Immature natural killer cell (primary cell): ENCODE results near the gene CAMK1G. TPM values are rescaled to one million over a fixed set of nuclear protein-coding genes. Genes with fewer than 3 reads are reported as not detected.

ENCODE experiments used
- DNase-seq, 3 donors: peaks; one replicate each; pipeline ENCODE4 v3.0.0; 2022; ENCODE audit warnings: mixed read lengths in 1 of 3
- H3K27ac Mint-ChIP-seq, 6 donors: one replicate each; pipeline ENCODE4 v1.8.0; 2020; ENCODE audit warnings: mixed read lengths in 6 of 6, mild to moderate bottlenecking in 5 of 6, inconsistent platforms in 4 of 6, moderate library complexity in 3 of 6
- H3K27me3 Mint-ChIP-seq, 3 donors: one replicate each; pipeline ENCODE4 v1.8.0; 2020 to 2021; ENCODE audit warnings: low read depth in 3 of 3, mild to moderate bottlenecking in 3 of 3, mixed read lengths in 3 of 3, moderate library complexity in 3 of 3, inconsistent platforms in 1 of 3
- H3K36me3 Mint-ChIP-seq, 3 donors: one replicate each; pipeline ENCODE4 v1.8.0; 2020; ENCODE audit warnings: mixed read lengths in 3 of 3, inconsistent platforms in 2 of 3, mild to moderate bottlenecking in 2 of 3
- H3K4me1 Mint-ChIP-seq, 2 donors: one replicate each; pipeline ENCODE4 v1.8.0; 2020; ENCODE audit warnings: inconsistent platforms in 2 of 2, mild to moderate bottlenecking in 2 of 2, mixed read lengths in 2 of 2, moderate library complexity in 1 of 2
- H3K4me3 Mint-ChIP-seq, 5 donors: one replicate each; pipeline ENCODE4 v1.8.0; 2020; ENCODE audit warnings: mild to moderate bottlenecking in 5 of 5, mixed read lengths in 5 of 5, inconsistent platforms in 3 of 5, moderate library complexity in 3 of 5
- H3K9me3 Mint-ChIP-seq, 6 donors: one replicate each; pipeline ENCODE4 v1.8.0; 2020; ENCODE audit warnings: mild to moderate bottlenecking in 6 of 6, mixed read lengths in 6 of 6, inconsistent platforms in 4 of 6, moderate library complexity in 3 of 6
- polyA plus RNA-seq, 3 donors: library from polyadenylated mRNA; unstranded; fragments of 300-500 nt; fragmentation: Illumina TruSeq; gene quantifications; one replicate each; pipeline ENCODE4 v1.2.3, GENCODE V29; 2021

The CAMK1G gene
- polyA plus RNA-seq, 3 donors from 2014 or later = not detected

GRCh38 chr1:209612646-209613399, 29.3 kb downstream of the CAMK1G start:
- no peak overlapping the region for H3K27ac Mint-ChIP-seq
- peaks cover under 1 to 3% (median 2%) of the 10 kb centered on the region in 3 donors for H3K27me3 Mint-ChIP-seq
- H3K4me1 Mint-ChIP-seq = peaks cover 2 to 8% of the 10 kb centered on the region in 2 donors
- no peak overlapping the region for H3K4me3 Mint-ChIP-seq
- no peaks in the 10 kb centered on the region for H3K9me3 Mint-ChIP-seq
- DNase-seq = no peak
- H3K36me3 Mint-ChIP-seq = peaks cover 4 to 8% (median 8%) of the 10 kb centered on the region in 3 donors

DNA sequence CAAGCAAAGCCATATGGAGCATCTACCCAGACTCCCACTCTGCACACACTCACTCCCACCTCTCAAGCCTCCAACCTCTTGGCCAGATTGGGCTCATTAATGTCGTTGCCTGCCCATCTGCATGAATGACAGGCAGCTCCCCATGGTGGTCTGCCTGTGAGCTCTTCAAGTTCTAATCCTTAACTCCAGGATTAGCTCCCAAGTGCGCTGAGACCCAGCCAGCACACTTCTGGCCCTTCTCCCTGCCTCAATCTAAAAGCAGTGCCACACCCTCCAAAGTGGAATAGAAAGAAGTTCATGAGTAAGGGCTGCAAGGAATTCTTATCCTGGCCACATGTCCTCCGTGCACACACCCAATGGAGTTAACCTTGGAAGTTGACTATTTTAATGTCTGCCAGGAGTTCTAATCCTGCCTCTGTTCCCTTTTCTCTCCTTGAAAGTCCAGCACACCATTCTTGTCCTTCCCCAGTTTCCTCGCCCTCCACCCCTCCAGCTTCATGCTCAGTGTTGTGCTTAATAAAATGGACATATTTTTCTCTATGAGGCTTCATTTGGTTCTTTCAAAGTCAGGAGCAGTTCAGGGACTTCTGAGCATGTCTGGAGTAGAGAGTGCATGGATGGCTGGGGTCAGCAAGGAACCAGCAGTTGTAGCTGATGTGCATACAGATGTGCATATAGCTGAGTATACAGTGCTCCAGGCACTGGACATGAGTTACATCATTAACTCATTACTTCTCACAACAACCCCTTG, 30.1 kb downstream of the CAMK1G start:
- H3K27ac Mint-ChIP-seq = no peak overlapping the region
- peaks cover 2 to 4% (median 3%) of the 10 kb centered on the region in 3 donors for H3K27me3 Mint-ChIP-seq
- H3K4me3 Mint-ChIP-seq = no peak overlapping the region
- H3K9me3 Mint-ChIP-seq = no peaks in the 10 kb centered on the region
- H3K36me3 Mint-ChIP-seq = peaks cover 4 to 8% (median 8%) of the 10 kb centered on the region in 3 donors
- no peak for DNase-seq
- peaks cover 2 to 8% of the 10 kb centered on the region in 2 donors for H3K4me1 Mint-ChIP-seq

- H3K9me3 Mint-ChIP-seq = no peaks in the 10 kb centered on the region
- DNase-seq = no peak
- peaks cover 2 to 4% (median 4%) of the 10 kb centered on the region in 3 donors for H3K27me3 Mint-ChIP-seq
- H3K4me3 Mint-ChIP-seq = no peak overlapping the region
- peaks cover 6 to 8% of the 10 kb centered on the region in 2 donors for H3K4me1 Mint-ChIP-seq
- no peak overlapping the region for H3K27ac Mint-ChIP-seq
- peaks cover 4 to 8% (median 8%) of the 10 kb centered on the region in 3 donors for H3K36me3 Mint-ChIP-seq
Observed at GRCh38 chr1:209614151-209614420, 30.6 kb downstream of the CAMK1G start.

DNA sequence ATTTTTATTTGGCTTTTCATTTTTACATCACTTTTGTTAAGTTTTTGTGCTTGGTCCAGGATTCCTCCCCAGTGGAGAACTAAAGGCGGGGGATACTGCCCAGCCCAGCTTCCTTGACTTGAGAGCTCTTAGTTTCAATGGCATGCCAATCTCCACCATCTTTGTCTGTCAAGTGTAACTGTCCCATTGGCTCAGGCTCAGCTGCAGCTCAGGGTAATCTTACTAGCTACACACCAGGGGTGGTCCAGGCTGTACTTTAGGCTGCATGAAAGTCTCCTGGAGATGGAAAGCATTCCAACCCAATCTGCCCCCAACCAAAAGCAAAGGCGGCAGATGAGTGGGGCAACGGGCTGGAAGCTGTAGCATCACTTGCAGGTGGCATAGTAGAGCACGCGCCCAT, 31.4 kb downstream of the CAMK1G start:
- no peaks in the 10 kb centered on the region for H3K9me3 Mint-ChIP-seq
- no peak overlapping the region for H3K4me3 Mint-ChIP-seq
- peaks cover 4 to 8% (median 8%) of the 10 kb centered on the region in 3 donors for H3K36me3 Mint-ChIP-seq
- peaks cover 2 to 8% (median 4%) of the 10 kb centered on the region in 3 donors for H3K27me3 Mint-ChIP-seq
- peaks cover 6 to 8% of the 10 kb centered on the region in 2 donors for H3K4me1 Mint-ChIP-seq
- no peak overlapping the region for H3K27ac Mint-ChIP-seq
- no peak for DNase-seq

DNA sequence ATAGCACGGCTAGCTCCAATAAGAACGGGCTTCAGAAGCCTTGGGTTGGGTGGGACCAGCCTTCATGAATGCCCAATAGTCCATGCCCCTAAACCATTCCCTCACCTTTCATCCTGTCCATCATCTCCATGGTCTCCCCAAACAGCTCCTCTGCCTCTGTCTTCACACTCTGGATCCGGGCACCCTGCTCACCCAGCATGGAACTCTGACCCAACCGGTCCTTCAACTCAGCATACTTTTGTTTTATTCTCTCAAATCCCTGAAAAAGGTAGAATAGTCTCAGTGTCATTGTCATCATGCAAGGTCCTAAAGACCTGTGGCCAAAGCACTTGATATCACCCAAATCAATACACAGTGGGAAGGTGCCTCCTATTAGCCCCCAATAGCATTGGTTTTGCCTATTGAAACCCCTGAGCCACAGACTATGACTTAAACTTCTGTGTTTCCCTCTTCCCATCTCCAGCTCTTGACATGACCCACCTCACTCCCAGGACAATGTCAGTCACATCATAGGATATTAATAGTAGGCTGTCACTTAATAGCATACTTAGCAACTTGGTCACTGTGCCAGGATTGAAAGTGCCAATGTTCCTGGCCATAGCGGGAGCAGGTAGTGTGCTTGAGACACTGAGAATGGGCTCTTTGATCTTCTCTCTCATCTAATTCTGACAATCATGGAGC, 33.0 kb downstream of the CAMK1G start:
- H3K36me3 Mint-ChIP-seq = peaks cover 4 to 9% (median 8%) of the 10 kb centered on the region in 3 donors
- H3K9me3 Mint-ChIP-seq = no peaks in the 10 kb centered on the region
- H3K27me3 Mint-ChIP-seq = peaks cover 2 to 8% (median 4%) of the 10 kb centered on the region in 3 donors
- H3K27ac Mint-ChIP-seq = no peak overlapping the region
- H3K4me1 Mint-ChIP-seq = peaks cover 3 to 4% of the 10 kb centered on the region in 2 donors
- H3K4me3 Mint-ChIP-seq = no peak overlapping the region
- DNase-seq = no peak

DNA sequence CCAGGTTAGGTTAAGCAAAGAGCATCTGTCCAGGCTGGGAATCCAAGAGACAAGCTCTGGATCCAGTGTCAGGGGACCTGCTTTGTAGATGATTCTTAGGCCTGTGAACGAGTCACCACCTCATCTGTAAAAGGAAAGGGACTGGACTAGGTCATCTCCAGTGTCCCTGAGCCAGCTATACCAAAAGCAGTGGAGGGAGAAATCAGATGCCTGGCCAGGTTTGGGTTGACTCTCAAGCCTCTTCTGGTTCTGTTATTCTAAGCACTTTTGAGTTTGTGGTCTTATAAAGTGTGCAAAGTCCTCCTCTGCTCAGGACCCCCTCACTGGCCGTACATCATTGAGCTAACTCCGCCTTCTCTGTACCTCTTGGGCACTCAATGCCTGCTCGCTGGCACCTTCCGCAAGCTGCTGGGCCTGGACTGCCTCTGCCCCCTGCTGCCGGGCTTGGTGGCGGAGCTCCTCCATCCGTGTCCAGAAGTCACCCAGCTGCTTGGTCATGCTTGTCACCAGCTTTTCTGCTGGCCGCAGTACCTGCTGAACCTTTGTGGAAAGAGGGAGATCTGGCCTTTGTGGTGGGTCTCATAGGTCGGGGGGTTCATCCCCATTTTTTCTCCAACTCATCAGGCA, 33.6 kb downstream of the CAMK1G start:
- no peak overlapping the region for H3K4me3 Mint-ChIP-seq
- no peaks in the 10 kb centered on the region for H3K9me3 Mint-ChIP-seq
- peaks cover 0 to 4% of the 10 kb centered on the region in 2 donors for H3K4me1 Mint-ChIP-seq
- H3K27ac Mint-ChIP-seq = no peak overlapping the region
- DNase-seq = no peak
- peaks cover 4 to 13% (median 12%) of the 10 kb centered on the region in 3 donors for H3K36me3 Mint-ChIP-seq
- H3K27me3 Mint-ChIP-seq = peaks cover 2 to 8% (median 4%) of the 10 kb centered on the region in 3 donors

DNA sequence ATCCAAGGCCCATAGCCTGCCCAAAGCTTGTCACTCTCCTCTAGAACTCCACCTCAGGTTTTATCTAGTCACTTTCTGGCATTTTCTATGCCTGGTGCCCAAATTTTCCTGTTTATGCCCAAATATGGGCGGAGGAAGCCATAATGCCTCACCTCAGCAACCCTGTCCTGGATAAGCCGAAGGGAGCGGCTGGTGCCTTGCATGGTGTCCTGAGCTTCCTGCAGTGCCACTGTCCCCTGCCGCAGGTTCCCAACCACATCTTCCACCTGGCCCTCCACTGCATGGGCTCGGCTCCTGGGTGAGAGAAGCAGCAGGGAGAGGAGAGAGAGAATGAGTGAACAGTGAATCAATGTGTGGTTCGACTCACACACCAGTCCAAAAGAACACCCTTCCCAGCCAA, 34.2 kb downstream of the CAMK1G start:
- Mint-ChIP-seq H3K9me3 (no peaks in the 10 kb centered on the region), H3K27ac (no peak overlapping the region), H3K4me1 (peaks cover 0 to 4% of the 10 kb centered on the region in 2 donors), H3K36me3 (peaks cover 4 to 13% (median 12%) of the 10 kb centered on the region in 3 donors), H3K27me3 (peaks cover 2 to 8% (median 4%) of the 10 kb centered on the region in 3 donors), H3K4me3 (no peak overlapping the region)
- DNase-seq = no peak

GRCh38 chr1:209618291-209618690, 34.8 kb downstream of the CAMK1G start:
- no peak for DNase-seq
- H3K27ac Mint-ChIP-seq = no peak overlapping the region
- H3K4me1 Mint-ChIP-seq = peaks cover 0 to 4% of the 10 kb centered on the region in 2 donors
- H3K36me3 Mint-ChIP-seq = peaks cover 4 to 13% (median 12%) of the 10 kb centered on the region in 3 donors
- H3K4me3 Mint-ChIP-seq = no peak overlapping the region
- H3K9me3 Mint-ChIP-seq = no peaks in the 10 kb centered on the region
- peaks cover 2 to 8% (median 4%) of the 10 kb centered on the region in 3 donors for H3K27me3 Mint-ChIP-seq

DNA sequence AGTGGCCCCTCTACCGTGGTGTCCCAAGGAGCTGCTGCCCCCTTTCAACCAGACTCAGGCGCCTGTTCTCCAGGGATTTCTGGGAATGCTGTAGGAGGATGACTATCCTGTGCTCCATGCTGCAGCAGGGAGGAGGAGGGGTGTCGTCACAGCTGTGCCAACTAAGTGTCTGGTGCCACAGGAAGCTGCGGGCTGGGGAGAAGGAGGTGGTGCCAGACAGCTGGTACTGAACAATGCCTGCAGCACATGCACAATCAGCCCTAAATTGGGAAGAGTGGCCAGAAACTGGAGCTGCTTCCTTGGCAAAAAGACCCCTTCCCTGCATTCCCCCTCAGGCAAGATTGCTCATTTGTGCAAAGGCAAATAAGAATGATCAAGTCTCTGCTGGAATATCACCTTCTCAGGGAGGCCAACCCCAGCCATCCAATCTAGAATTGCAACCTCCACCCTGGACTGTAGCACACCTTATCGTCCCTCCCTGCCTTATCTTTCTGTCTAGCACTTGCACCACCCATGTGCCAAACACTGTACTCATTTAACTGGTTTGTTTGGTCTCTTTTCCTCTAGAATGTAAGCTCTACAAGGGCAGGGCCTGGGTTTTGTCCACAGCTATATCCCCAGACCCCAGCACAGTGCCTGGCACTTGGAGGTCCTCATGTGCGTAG, 35.4 kb downstream of the CAMK1G start:
- Mint-ChIP-seq H3K4me1 (peaks cover 0 to 4% of the 10 kb centered on the region in 2 donors), H3K36me3 (peaks cover 4 to 13% (median 12%) of the 10 kb centered on the region in 3 donors), H3K9me3 (no peaks in the 10 kb centered on the region), H3K27ac (no peak overlapping the region), H3K27me3 (peaks cover 0 to 6% (median 4%) of the 10 kb centered on the region in 3 donors), H3K4me3 (no peak overlapping the region)
- DNase-seq = no peak

DNA sequence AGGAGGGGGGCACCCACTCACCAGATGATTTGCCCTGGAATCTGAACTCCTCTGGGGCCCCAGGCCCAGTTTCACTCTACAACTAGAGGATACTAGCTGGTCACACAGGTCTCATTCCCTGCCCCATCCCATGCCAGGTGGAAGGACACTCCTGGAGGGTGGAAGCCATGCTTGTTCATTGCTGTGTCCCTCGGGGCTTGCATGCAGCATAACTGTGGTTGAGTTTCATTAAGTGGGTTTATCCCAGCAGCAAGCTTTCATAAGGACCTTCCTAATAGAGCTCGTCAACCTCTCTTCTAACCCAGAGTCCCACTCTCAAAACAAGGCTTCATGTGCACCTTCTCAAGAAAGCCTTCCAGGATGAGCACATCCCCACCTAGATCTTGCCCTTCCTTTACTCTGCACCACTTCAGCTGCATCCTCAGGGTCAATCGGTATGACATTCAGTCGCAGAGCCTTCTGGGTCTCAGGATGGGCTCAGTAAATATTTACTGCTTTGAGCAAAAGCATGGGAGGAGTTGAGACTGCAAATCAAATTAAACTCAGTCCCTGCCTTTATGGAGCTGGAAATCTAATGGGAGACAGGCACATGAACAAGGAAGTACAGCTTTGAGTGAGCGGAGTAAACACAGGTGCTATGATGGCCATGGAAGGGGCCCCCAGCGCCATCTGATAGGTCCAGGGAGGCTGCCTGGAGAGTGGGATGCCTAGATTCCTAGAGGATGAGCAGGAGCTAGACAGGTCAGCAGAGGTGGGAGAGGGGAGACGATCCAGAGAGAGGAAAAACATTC, 36.4 kb downstream of the CAMK1G start:
- H3K27ac Mint-ChIP-seq = no peak overlapping the region
- peaks cover 4 to 16% (median 12%) of the 10 kb centered on the region in 3 donors for H3K36me3 Mint-ChIP-seq
- DNase-seq = no peak
- no peak overlapping the region for H3K4me3 Mint-ChIP-seq
- H3K27me3 Mint-ChIP-seq = peaks cover 0 to 8% (median 4%) of the 10 kb centered on the region in 3 donors
- peaks cover 0 to 4% of the 10 kb centered on the region in 2 donors for H3K4me1 Mint-ChIP-seq
- no peaks in the 10 kb centered on the region for H3K9me3 Mint-ChIP-seq

DNA sequence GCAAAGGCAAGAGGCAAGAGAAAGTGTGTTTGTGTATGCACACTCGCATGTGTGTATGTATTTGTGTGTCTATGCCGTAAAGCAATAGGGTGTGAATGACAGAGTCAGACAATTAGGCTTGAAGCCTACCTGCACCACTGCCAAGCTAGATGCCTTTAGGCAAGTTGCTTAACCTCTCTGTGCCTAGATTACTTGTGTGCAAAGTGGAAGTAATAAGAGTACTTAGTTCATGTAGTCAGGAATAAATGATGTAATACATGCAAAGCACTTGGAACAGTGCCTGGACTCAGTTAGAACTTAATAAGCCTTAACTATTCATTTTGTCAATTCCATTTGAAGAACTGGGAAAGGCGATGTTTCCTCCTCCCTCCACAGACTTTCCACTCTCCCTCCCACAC, 37.0 kb downstream of the CAMK1G start:
- Mint-ChIP-seq H3K27me3 (peaks cover 0 to 8% (median 4%) of the 10 kb centered on the region in 3 donors), H3K36me3 (peaks cover 4 to 16% (median 12%) of the 10 kb centered on the region in 3 donors), H3K27ac (no peak overlapping the region), H3K4me1 (peaks cover 0 to 4% of the 10 kb centered on the region in 2 donors), H3K4me3 (no peak overlapping the region), H3K9me3 (no peaks in the 10 kb centered on the region)
- no peak for DNase-seq

DNA sequence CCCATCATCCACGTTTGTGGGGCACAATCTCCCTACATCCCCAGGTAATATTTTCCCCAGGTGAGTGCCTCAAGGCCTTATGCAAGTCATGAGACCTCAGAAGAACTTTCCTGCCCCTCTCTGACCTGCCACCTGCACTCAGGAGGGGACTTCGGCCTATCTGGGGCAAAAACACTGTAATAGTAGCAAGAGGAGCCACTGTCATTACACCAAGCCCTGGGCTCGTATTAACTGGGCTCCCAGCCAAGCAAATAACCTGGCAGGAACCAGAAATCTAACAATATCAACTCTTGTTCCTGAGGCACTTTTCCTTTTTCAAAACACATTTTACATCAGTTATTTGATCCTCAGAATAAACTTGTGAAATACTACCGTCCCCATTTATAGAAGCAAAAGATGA, 37.8 kb downstream of the CAMK1G start:
- Mint-ChIP-seq H3K9me3 (no peaks in the 10 kb centered on the region), H3K27me3 (peaks cover 0 to 8% (median 4%) of the 10 kb centered on the region in 3 donors), H3K27ac (no peak overlapping the region), H3K4me3 (no peak overlapping the region), H3K4me1 (peaks cover 0 to 4% of the 10 kb centered on the region in 2 donors), H3K36me3 (peaks cover 0 to 12% (median 9%) of the 10 kb centered on the region in 3 donors)
- no peak for DNase-seq
